ENCODE measurements around the gene CD160. TPM values are rescaled to one million over a fixed set of nuclear protein-coding genes. Genes with fewer than 3 reads are reported as not detected.
"Not testable (repeated sequence)": the region's sequence is repeated elsewhere in the genome, so short reads cannot be mapped to it uniquely, and the experiment has no call there.

CD160 gene
- total RNA-seq, 1 donor from 2014 or later = not detected

DNA sequence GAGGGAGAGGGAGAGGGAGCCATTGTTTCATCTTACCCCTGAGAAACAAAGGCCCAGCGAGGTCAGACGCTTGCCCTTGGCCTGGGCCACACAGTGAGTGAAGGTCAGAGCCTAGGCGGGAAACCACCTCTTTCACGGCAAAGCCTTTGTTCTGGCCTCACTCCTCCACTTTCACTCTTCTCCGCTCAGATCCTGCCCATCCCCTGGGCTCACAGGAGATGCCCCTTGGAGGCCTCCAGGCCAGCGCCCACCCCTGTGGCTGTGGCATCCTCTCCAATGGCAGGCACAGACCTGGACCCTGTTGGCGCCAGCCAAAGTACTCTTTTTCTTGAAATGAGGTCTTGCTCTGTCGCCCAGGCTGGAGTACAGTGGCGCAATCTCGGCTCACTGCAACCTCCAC, 48.7 kb downstream of the CD160 start:
- H3K27ac ChIP-seq = not testable (repeated sequence)

DNA sequence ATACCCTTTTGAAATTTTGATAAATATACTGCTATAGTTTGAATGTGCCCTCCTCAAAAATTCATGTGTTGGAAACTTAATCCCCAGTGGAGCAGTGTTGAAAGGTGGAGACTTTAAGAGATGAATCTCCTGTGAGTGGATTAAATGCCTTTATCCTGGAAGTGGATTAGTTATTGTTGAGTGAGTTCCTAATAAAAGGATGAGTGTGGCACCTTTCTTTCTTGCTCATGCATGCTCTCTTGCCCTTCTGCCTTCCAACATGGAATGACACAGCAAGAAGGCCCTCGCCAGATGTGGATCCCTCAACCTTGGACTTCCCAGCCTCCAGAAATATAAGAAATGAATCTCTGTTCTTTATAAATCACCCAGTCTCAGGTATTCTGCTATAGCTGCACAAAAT, 51.8 kb downstream of the CD160 start:
- Histone ChIP-seq H3K27me3 (no peaks in the 10 kb centered on the region), H3K4me1 (peaks cover 0 to 3% of the 10 kb centered on the region in 2 donors), H3K36me3 (peaks cover 29 to 33% of the 10 kb centered on the region in 2 donors), H3K27ac (no peak overlapping the region), H3K9me3 (no peaks in the 10 kb centered on the region), H3K4me3 (no peak overlapping the region)
- no peak for TF ChIP-seq CTCF (IDR thresholded peaks at IDR 0.05)
- intact Hi-C loops (cut with DNase I) = no loop called here
- DNase-seq (ENCODE audit: low spot score in 2 of 2) = no peak

More for the DNA sequence above, 48.7 kb downstream of the CD160 start:
- H3K27me3 ChIP-seq; H3K4me3 ChIP-seq; H3K9me3 ChIP-seq; intact Hi-C loops (cut with DNase I); DNase-seq (ENCODE audit: low spot score in 2 of 2); H3K4me1 ChIP-seq: not testable (repeated sequence)
- H3K36me3 ChIP-seq = peaks cover 33 to 41% of the 10 kb centered on the region in 2 donors

DNA sequence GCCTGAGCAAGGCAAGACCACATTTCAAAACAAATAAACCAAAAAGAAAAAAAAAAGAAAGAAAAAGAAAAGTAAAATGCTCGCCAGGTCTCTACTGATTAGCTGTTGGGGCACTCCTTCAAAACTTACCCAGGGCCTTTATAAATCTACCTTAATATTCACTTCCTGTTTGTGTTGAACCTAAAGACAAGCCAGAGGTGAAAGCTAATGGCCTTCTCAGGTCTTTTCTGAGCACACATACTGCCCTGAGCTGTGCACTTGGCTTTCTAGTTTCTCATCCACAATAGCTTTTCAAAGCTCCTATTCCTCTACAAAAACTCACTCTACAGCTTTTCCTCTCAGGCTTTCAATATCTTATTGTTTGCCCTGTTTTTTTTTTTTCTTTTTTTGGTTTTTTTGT, 54.1 kb downstream of the CD160 start:
- no peak for DNase-seq (ENCODE audit: low spot score in 2 of 2)
- Histone ChIP-seq H3K27ac (peak overlapping the region in 1 of 2 donors; percentile 19), H3K4me3 (no peak overlapping the region), H3K36me3 (peaks cover 26% of the 10 kb centered on the region in 2 donors), H3K4me1 (peaks cover 0 to 16% of the 10 kb centered on the region in 2 donors), H3K27me3 (no peaks in the 10 kb centered on the region), H3K9me3 (no peaks in the 10 kb centered on the region)
- intact Hi-C loops (cut with DNase I) = no loop called here
- no peak for TF ChIP-seq CTCF (IDR thresholded peaks at IDR 0.05)

GRCh38 chr1:145777357-145778145, 58.3 kb downstream of the CD160 start:
- no peak overlapping the region for H3K4me3 ChIP-seq
- H3K4me1 ChIP-seq = peaks cover 0 to 22% of the 10 kb centered on the region in 2 donors
- H3K36me3 ChIP-seq = peaks cover 4 to 19% of the 10 kb centered on the region in 2 donors
- H3K27ac ChIP-seq = peak overlapping the region in 1 of 2 donors; percentile 6
- no peak for TF ChIP-seq CTCF (IDR thresholded peaks at IDR 0.05)
- H3K9me3 ChIP-seq = no peaks in the 10 kb centered on the region
- no peak for DNase-seq (ENCODE audit: low spot score in 2 of 2)
- H3K27me3 ChIP-seq = no peaks in the 10 kb centered on the region
- intact Hi-C loops (cut with DNase I) = no loop called here

DNA sequence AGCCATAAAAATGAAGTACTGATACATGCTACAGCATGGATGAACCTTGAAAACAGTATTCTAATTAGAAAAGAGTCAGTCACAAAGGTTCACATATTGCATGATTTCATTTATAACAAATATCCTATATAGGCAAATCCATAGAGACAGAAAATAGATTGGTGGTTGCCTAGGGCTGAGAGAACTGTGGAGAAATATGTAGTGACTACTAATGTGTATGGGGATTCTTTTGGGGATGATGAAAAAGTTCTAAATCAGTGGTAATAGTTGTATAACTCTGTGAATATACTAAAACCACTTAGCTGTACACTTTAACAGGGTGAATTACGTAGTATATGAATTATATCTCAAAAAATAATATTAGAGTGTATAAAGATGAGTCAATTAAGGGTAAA, 58.8 kb downstream of the CD160 start:
- TF ChIP-seq CTCF (IDR thresholded peaks at IDR 0.05) = no peak
- H3K27ac ChIP-seq = peak overlapping the region in 1 of 2 donors; percentile 6
- no peak overlapping the region for H3K4me3 ChIP-seq
- peaks cover 0 to 22% of the 10 kb centered on the region in 2 donors for H3K4me1 ChIP-seq
- H3K9me3 ChIP-seq = no peaks in the 10 kb centered on the region
- DNase-seq (ENCODE audit: low spot score in 2 of 2) = no peak
- intact Hi-C loops (cut with DNase I) = no loop called here
- H3K27me3 ChIP-seq = no peaks in the 10 kb centered on the region
- H3K36me3 ChIP-seq = peaks cover 4 to 19% of the 10 kb centered on the region in 2 donors

GRCh38 chr1:145782272-145783099, 63.2 kb downstream of the CD160 start:
- Histone ChIP-seq H3K36me3 (peaks cover 6 to 19% of the 10 kb centered on the region in 2 donors), H3K4me1 (peaks cover 0 to 15% of the 10 kb centered on the region in 2 donors), H3K4me3 (peak overlapping the region; percentile 41 to 62), H3K27ac (peak overlapping the region; percentile 80 to 87), H3K27me3 (no peaks in the 10 kb centered on the region), H3K9me3 (no peaks in the 10 kb centered on the region)
- DNase-seq (ENCODE audit: low spot score in 2 of 2) = no peak
- intact Hi-C loops (cut with DNase I) = loop anchor here (5.0 kb wide), 1 partner anchor 40 kb away; the partner anchor contains the start of genes POLR3C and RNF115
- TF ChIP-seq CTCF (IDR thresholded peaks at IDR 0.05) = no peak
